Spleen (tissue), 7 donors: ENCODE measurements around the gene HPSE2.

Experiments
- CTCF ChIP-seq, 11 experiments: fragments of 200-600 bp in 7 of 11; fragments of 450-650 bp in 4 of 11; sonication (generic) in 4 of 11; IDR thresholded peaks in 8 of 11; conservative IDR thresholded peaks in 3 of 11; 1 replicate in 7 of 11; 2 replicates in 4 of 11; pipeline versions ENCODE4 v1.4.0 to v1.8.0; 2016 to 2021; ENCODE audit warnings: antibody characterized with exemption in 11 of 11, inconsistent platforms in 4 of 11, mild to moderate bottlenecking in 1 of 11
- POLR2A ChIP-seq, 3 donors: fragments of 450-650 bp; IDR thresholded peaks; one replicate each; pipeline ENCODE4 v1.5.1; 2017; ENCODE audit warnings: antibody characterized with exemption in 3 of 3, mild to moderate bottlenecking in 1 of 3
- donor health status: DM: no; HTN: no; CAD: no; lungs with moderate emphysema.
- donor health status: DM: no; HTN: no; CAD: no.
- donor health status: DM: no; HTN: no; CAD: no.

DNA sequence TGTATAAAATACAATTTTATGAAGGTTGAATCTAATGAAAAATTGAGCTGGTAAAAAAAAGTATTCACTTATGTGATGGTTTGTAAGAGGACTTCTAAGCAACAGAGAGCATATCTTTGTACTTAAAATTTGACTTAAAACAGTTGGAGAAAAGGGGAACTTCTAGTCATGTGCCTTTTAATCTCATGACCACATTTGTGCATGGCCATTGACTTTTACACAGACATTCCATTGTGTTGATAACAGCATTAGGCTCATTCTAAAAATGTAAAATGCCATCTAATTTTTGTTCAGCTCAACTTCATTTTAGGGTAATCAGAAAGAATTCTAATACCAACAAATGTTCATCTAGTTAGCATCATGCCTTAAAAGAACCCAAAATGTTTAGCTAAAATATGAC lies 119.9 kb downstream of the HPSE2 start:
- TF ChIP-seq POLR2A (IDR thresholded peaks at IDR 0.05), result no peak
- TF ChIP-seq CTCF (IDR thresholded peaks at IDR 0.05 in 8 of 11, conservative IDR thresholded peaks at IDR 0.05 in 3 of 11), result no peak
